H1 (cell line): Measurements from ENCODE around the gene CMIP. TPM values are rescaled to one million over a fixed set of nuclear protein-coding genes. Genes with fewer than 3 reads are reported as not detected.

Source experiments
- CTCF ChIA-PET: fragments of 300-600 bp; sonication (Branson Sonifier 250); formaldehyde crosslinking; loops from one replicate; lab custom pipeline; 2021; ENCODE audit not compliant: partially characterized antibody; lab: Charles Lee
- POLR2A ChIA-PET: fragments of 300-600 bp; sonication (Branson Sonifier 250); formaldehyde crosslinking; loops from one replicate; lab custom pipeline; 2021; ENCODE audit warnings: inconsistent platforms; ENCODE audit not compliant: partially characterized antibody; lab: Charles Lee
- DNase-seq, 2 experiments: peaks; one replicate each; pipeline versions ENCODE4 v3.0.0 to v3.0.0-alpha.2; 2010 to 2022; ENCODE audit warnings: low spot score in 2 of 2, low read depth in 1 of 2, mixed read lengths in 1 of 2
- FAIRE-seq: peaks from 2 replicates; lab custom pipeline; 2011; peaks lifted over from hg19 to GRCh38; lab: Jason Lieb, UNC
- H2AFZ ChIP-seq: 2 replicates; pipeline ENCODE4 v1.8.1; 2012; ENCODE audit warnings: low read length, inconsistent platforms
- H2AK5ac ChIP-seq: 2 replicates; pipeline ENCODE4 v1.6.1; 2013; ENCODE audit warnings: low read depth, low read length
- H2BK120ac ChIP-seq: replicated peaks from 2 replicates; pipeline ENCODE3; 2013; ENCODE audit warnings: low read depth, low read length, inconsistent platforms
- H2BK12ac ChIP-seq: 2 replicates; pipeline ENCODE4 v1.6.1; 2013; ENCODE audit warnings: low read depth, low read length
- H2BK15ac ChIP-seq: 2 replicates; pipeline ENCODE4 v1.6.1; 2013; ENCODE audit warnings: low read length
- H2BK20ac ChIP-seq: 2 replicates; pipeline ENCODE4 v1.6.1; 2013; ENCODE audit warnings: low read length
- H2BK5ac ChIP-seq: 2 replicates; pipeline ENCODE4 v1.6.1; 2013; ENCODE audit warnings: low read depth, low read length
- H3K14ac ChIP-seq: 2 replicates; pipeline ENCODE4 v1.6.1; 2013; ENCODE audit warnings: inconsistent platforms; ENCODE audit not compliant: insufficient read length
- H3K18ac ChIP-seq: 2 replicates; pipeline ENCODE4 v1.6.1; 2013; ENCODE audit warnings: low read length; ENCODE audit errors: extremely low read depth
- H3K23ac ChIP-seq: 2 replicates; pipeline ENCODE4 v1.6.1; 2013; ENCODE audit warnings: inconsistent platforms; ENCODE audit not compliant: insufficient read length
- H3K23me2 ChIP-seq: 2 replicates; pipeline ENCODE4 v1.6.1; 2013; ENCODE audit warnings: low read depth, low read length
- H3K27ac ChIP-seq: 2 replicates; pipeline ENCODE4 v1.6.1; 2011; ENCODE audit warnings: low read depth, low read length, inconsistent platforms
- H3K27me3 ChIP-seq, 4 experiments: replicated peaks in 1 of 4; 1 replicate in 1 of 4; 2 replicates in 3 of 4; pipeline versions ENCODE4 v1.6.1 to v1.8.1; 2011 to 2013; ENCODE audit warnings: low read length in 3 of 4, mild to moderate bottlenecking in 3 of 4, inconsistent platforms in 2 of 4, mixed read lengths in 2 of 4, moderate library complexity in 1 of 4; ENCODE audit not compliant: control insufficient read depth in 3 of 4, insufficient read depth in 3 of 4; ENCODE audit errors: extremely low read depth in 1 of 4
- H3K36me3 ChIP-seq, 4 experiments: 2 replicates each; pipeline versions ENCODE4 v1.6.1 to v1.8.1; 2011 to 2013; ENCODE audit warnings: mild to moderate bottlenecking in 4 of 4, low read length in 3 of 4, moderate library complexity in 2 of 4, control low read depth in 1 of 4, inconsistent platforms in 1 of 4; ENCODE audit not compliant: insufficient read depth in 4 of 4, control insufficient read depth in 2 of 4
- H3K4ac ChIP-seq: replicated peaks from 2 replicates; pipeline ENCODE3; 2013; ENCODE audit warnings: low read length, low read depth, mixed read lengths, inconsistent platforms; ENCODE audit not compliant: insufficient read length
- H3K4me1 ChIP-seq, 4 experiments: replicated peaks in 1 of 4; 1 replicate in 1 of 4; 2 replicates in 3 of 4; pipeline versions ENCODE4 v1.6.1 to v1.8.1; 2011 to 2013; ENCODE audit warnings: low read length in 3 of 4, inconsistent platforms in 2 of 4, mixed read lengths in 1 of 4; ENCODE audit not compliant: insufficient read depth in 4 of 4, control insufficient read depth in 3 of 4
- H3K4me2 ChIP-seq, 2 experiments: 2 replicates each; pipeline versions ENCODE4 v1.6.1 to v1.8.1; 2011 to 2013; ENCODE audit warnings: low read depth in 2 of 2, low read length in 2 of 2, control low read depth in 1 of 2, inconsistent platforms in 1 of 2, mild to moderate bottlenecking in 1 of 2; ENCODE audit not compliant: insufficient read depth in 1 of 2
- H3K4me3 ChIP-seq, 4 experiments: fragments of 200-600, 300-600 bp in 1 of 4; sonication (generic), shearing (Covaris generic), sonication (Bioruptor Twin) in 1 of 4; 2 replicates each; pipeline versions ENCODE4 v1.5.1 to v1.8.1; 2011 to 2016; ENCODE audit warnings: low read length in 4 of 4, low read depth in 3 of 4, control low read depth in 2 of 4, inconsistent platforms in 2 of 4, mild to moderate bottlenecking in 2 of 4, mixed read lengths in 1 of 4, moderate library complexity in 1 of 4; ENCODE audit not compliant: insufficient read depth in 2 of 4; ENCODE audit errors: extremely low read depth in 1 of 4
- H3K56ac ChIP-seq: replicated peaks from 2 replicates; pipeline ENCODE3; 2013; ENCODE audit warnings: low read depth, mild to moderate bottlenecking, mixed read lengths, low read length, inconsistent platforms; ENCODE audit not compliant: insufficient read length
- H3K79me1 ChIP-seq: 2 replicates; pipeline ENCODE4 v1.6.1; 2013; ENCODE audit warnings: low read depth, low read length, control low read depth
- H3K79me2 ChIP-seq, 2 experiments: 2 replicates each; pipeline versions ENCODE4 v1.6.1 to v1.8.1; 2012 to 2013; ENCODE audit warnings: low read length in 2 of 2, mild to moderate bottlenecking in 2 of 2, inconsistent platforms in 1 of 2; ENCODE audit not compliant: insufficient read depth in 2 of 2, control insufficient read depth in 1 of 2
- H3K9ac ChIP-seq, 4 experiments: replicated peaks in 1 of 4; 1 replicate in 1 of 4; 2 replicates in 3 of 4; pipeline versions ENCODE4 v1.6.1 to v1.8.1; 2011 to 2013; ENCODE audit warnings: low read depth in 3 of 4, low read length in 3 of 4, control low read depth in 2 of 4, mild to moderate bottlenecking in 2 of 4, moderate library complexity in 2 of 4, inconsistent platforms in 1 of 4; ENCODE audit errors: extremely low read depth in 1 of 4
- H3K9me3 ChIP-seq, 2 experiments: 2 replicates each; pipeline versions ENCODE4 v1.6.1 to v1.8.1; 2012 to 2013; ENCODE audit warnings: mild to moderate bottlenecking in 2 of 2, moderate library complexity in 2 of 2, control low read depth in 1 of 2, inconsistent platforms in 1 of 2, low read depth in 1 of 2, low read length in 1 of 2, mixed read lengths in 1 of 2; ENCODE audit not compliant: insufficient read depth in 2 of 2
- H4K20me1 ChIP-seq, 2 experiments: replicated peaks in 1 of 2; 2 replicates each; pipeline versions ENCODE3 to v1.8.1; 2011 to 2013; ENCODE audit warnings: inconsistent platforms in 2 of 2, low read length in 2 of 2, mild to moderate bottlenecking in 1 of 2; ENCODE audit not compliant: insufficient read depth in 2 of 2, control insufficient read depth in 1 of 2
- H4K5ac ChIP-seq: 2 replicates; pipeline ENCODE4 v1.6.1; 2013; ENCODE audit warnings: low read length, low read depth, mixed read lengths, inconsistent platforms; ENCODE audit not compliant: insufficient read length
- H4K8ac ChIP-seq: 2 replicates; pipeline ENCODE4 v1.8.0; 2013; ENCODE audit warnings: mild to moderate bottlenecking, moderate library complexity, low read length, inconsistent platforms; ENCODE audit not compliant: insufficient read depth; ENCODE audit errors: extremely low read depth
- H4K91ac ChIP-seq: replicated peaks from 2 replicates; pipeline ENCODE3; 2013; ENCODE audit warnings: low read length, mixed read lengths, inconsistent platforms; ENCODE audit not compliant: insufficient read length
- CTCF ChIP-seq, 3 experiments: IDR thresholded peaks; 1 replicate in 2 of 3; 2 replicates in 1 of 3; pipeline versions ENCODE4 v1.5.1 to v1.6.1; 2011; ENCODE audit warnings: low read length in 3 of 3, mild to moderate bottlenecking in 3 of 3, inconsistent platforms in 2 of 3, low read depth in 1 of 3, moderate library complexity in 1 of 3; ENCODE audit not compliant: insufficient read depth in 1 of 3; ENCODE audit errors: control extremely low read depth in 1 of 3
- KDM4A ChIP-seq: IDR thresholded peaks from one replicate; pipeline ENCODE4 v1.7.1; 2012; ENCODE audit warnings: low read depth, mild to moderate bottlenecking, moderate library complexity, low read length, inconsistent platforms; ENCODE audit not compliant: severe bottlenecking
- PHF8 ChIP-seq: fragments of 200-600 bp; sonication (generic); conservative IDR thresholded peaks from 2 replicates; pipeline ENCODE4 v1.7.1; 2012; ENCODE audit warnings: low read depth, mild to moderate bottlenecking, inconsistent platforms, low read length, moderate library complexity
- RBBP5 ChIP-seq: IDR thresholded peaks from 2 replicates; pipeline ENCODE4 v1.7.1; 2012; ENCODE audit warnings: low read depth, mild to moderate bottlenecking, inconsistent platforms, low read length, moderate library complexity, borderline replicate concordance
- WGBS, 2 experiments: shearing (Covaris generic) in 1 of 2; methylation state at CpG; one replicate each; pipeline versions ENCODE4 v1.1.6 to v1.1.7; 2013 to 2015; ENCODE audit warnings: low lambda C conversion rate in 2 of 2, mixed read lengths in 2 of 2, inconsistent platforms in 1 of 2, low coverage in 1 of 2, missing lambda C conversion rate in 1 of 2; ENCODE audit not compliant: insufficient replicate concordance in 2 of 2, insufficient coverage in 1 of 2, insufficient read length in 1 of 2; ENCODE audit errors: extremely low coverage in 1 of 2, missing lambda C conversion rate in 1 of 2; 5-methylcytosine and 5-hydroxymethylcytosine counted together
- polyA plus RNA-seq, 7 experiments: library from polyadenylated mRNA; depleted of rRNA in 3 of 7; stranded (reverse) in 5 of 7; unstranded in 2 of 7; fragments of >200 nt in 5 of 7; fragments of 200-250 nt in 2 of 7; gene quantifications; 1 replicate in 5 of 7; 2 replicates in 1 of 7; 4 replicates in 1 of 7; pipeline versions ENCODE4 v1.2.1 to v1.2.3, GENCODE V29; 2011 to 2013; ENCODE audit warnings: missing spikeins in 2 of 7, mixed read lengths in 2 of 7
- total RNA-seq: library from RNA; stranded (reverse); fragmentation: NEBNext Ultra II Directional; extraction: Animal tissue kit (Norgen Biotek cat#: 25700); gene quantifications from 2 replicates; pipeline ENCODE4 v1.2.1, GENCODE V29; 2021

CMIP gene
- total and polyA plus RNA-seq, 2 of the 8 experiments (the other 6 are each of a cell fraction or from before 2014, with no cell fraction given): 7.9 to 53.2 TPM

- Histone ChIP-seq H3K23ac (no peak overlapping the region), H3K9ac (peak overlapping the region in 3 of 4 experiments; percentile 60 to 71 (median 62); a peak in 5 of 7 replicates), H3K23me2 (peaks cover 13% of the 10 kb centered on the region; the same call in 1 of the 2 replicates), H2BK20ac (no peak overlapping the region), H3K27me3 (peaks cover 0 to 3% (median 1%) of the 10 kb centered on the region in 4 experiments; a peak in 3 of 7 replicates), H2BK15ac (no peak overlapping the region; the same call in 1 of the 2 replicates), H4K91ac (peak overlapping the region; percentile 67), H3K14ac (no peak overlapping the region), H3K27ac (no peak overlapping the region), H3K4me1 (peaks cover 3 to 32% (median 17%) of the 10 kb centered on the region in 4 experiments), H2BK12ac (peak overlapping the region; percentile 84; the same call in 1 of the 2 replicates), H3K4me2 (peak overlapping the region; percentile 55 to 85), H3K79me1 (peaks cover 11% of the 10 kb centered on the region), H3K9me3 (no peaks in the 10 kb centered on the region), H2AFZ (no peak overlapping the region), H4K5ac (peak overlapping the region; percentile 18), H2BK5ac (peak overlapping the region; percentile 52; the same call in 1 of the 2 replicates), H3K36me3 (no peaks in the 10 kb centered on the region), H3K4me3 (peak overlapping the region; percentile 46 to 72 (median 54)), H3K56ac (no peak overlapping the region), H2AK5ac (peak overlapping the region; percentile 89; the same call in 1 of the 2 replicates), H4K8ac (peak overlapping the region; percentile 91), H3K18ac (peak overlapping the region; percentile 82), H3K79me2 (peaks cover 17 to 37% of the 10 kb centered on the region in 2 experiments), H3K4ac (no peak overlapping the region), H2BK120ac (no peak overlapping the region), H4K20me1 (peaks cover 10 to 15% of the 10 kb centered on the region in 2 experiments)
- DNase-seq (peak in 1 of 2 experiments; percentile 74), FAIRE-seq (no peak)
- CTCF ChIA-PET: interaction anchor here (1.1 to 1.5 kb wide), 5 partner anchors 14 to 143 kb away, joined by 3 to 7 read pairs (median 4); no protein-coding TSS in a partner anchor
- POLR2A ChIA-PET: interaction anchor here (0.6 to 1.3 kb wide), 4 partner anchors 13 to 63 kb away, joined by 3 to 4 read pairs (median 3); no protein-coding TSS in a partner anchor
- WGBS, 2 experiments: 29% methylated on average over 15 of the region's 36 CpGs; no CpG with 5 or more reads in 1 of the 2 experiments
- TF ChIP-seq KDM4A (peak; percentile 41), RBBP5 (no peak), PHF8 (peak; percentile 68), CTCF (IDR thresholded peaks at IDR 0.05; ENCODE audit: control extremely low read depth in 1 of 3, insufficient read depth in 1 of 3, low read depth in 1 of 3, low read length in 3 of 3) (0 out of 4 replicates have a peak, but pooled peaks of 1 of the 3 experiments have one; percentile 0)
Measured at GRCh38 chr16:81443688-81444447, 740 bp upstream of the CMIP start.
